Cardiac muscle cell (in vitro differentiated cells and primary cell): ENCODE data around the gene ADAT3. TPM values are rescaled to one million over a fixed set of nuclear protein-coding genes. Genes with fewer than 3 reads are reported as not detected.

ENCODE experiments used
- DNase-seq, 2 donors: peaks; one replicate each; pipeline versions ENCODE4 v3.0.0 to v3.0.0-alpha.2; 2010 to 2017; ENCODE audit warnings: low read depth in 1 of 2, low spot score in 1 of 2
- H3K27ac ChIP-seq: fragments of 200-600 bp; sonication (generic); 2 replicates; pipeline ENCODE4 v1.5.1; 2016
- H3K27me3 ChIP-seq: fragments of 200-600 bp; sonication (generic); 2 replicates; pipeline ENCODE4 v1.6.0; 2016; ENCODE audit warnings: control low read depth
- H3K36me3 ChIP-seq: fragments of 200-600 bp; sonication (generic); 2 replicates; pipeline ENCODE4 v1.5.1; 2016; ENCODE audit warnings: control low read depth
- H3K4me1 ChIP-seq: fragments of 200-600 bp; sonication (generic); 2 replicates; pipeline ENCODE4 v1.8.1; 2017; ENCODE audit warnings: low read depth, mild to moderate bottlenecking, mixed run types
- H3K4me3 ChIP-seq: fragments of 200-600 bp; sonication (generic); 2 replicates; pipeline ENCODE4 v1.5.1; 2016; ENCODE audit warnings: mild to moderate bottlenecking
- H3K9me3 ChIP-seq: fragments of 200-600 bp; sonication (generic); 2 replicates; pipeline ENCODE4 v1.5.1; 2017; ENCODE audit warnings: low read depth, mild to moderate bottlenecking, control low read depth
- polyA plus RNA-seq: library from polyadenylated mRNA; unstranded; fragments of >200 nt; fragmentation: Nextera tagmentation; extraction: Ambion mirVana; gene quantifications from 2 replicates; pipeline ENCODE4 v1.2.1, GENCODE V29; 2016
- total RNA-seq: library from RNA; depleted of rRNA; stranded (reverse); fragments of >200 nt; gene quantifications from 2 replicates; pipeline ENCODE4 v1.2.3, GENCODE V29; 2016
- TF ChIP-seq, protein P1 (sequence below): IDR thresholded peaks from 2 replicates; pipeline ENCODE4 v1.5.1; 2012; ENCODE audit warnings: low read depth, mild to moderate bottlenecking, low read length

Gene ADAT3
- total and polyA plus RNA-seq, 2 experiments from 2014 or later = 11.2 to 14.3 TPM

DNA sequence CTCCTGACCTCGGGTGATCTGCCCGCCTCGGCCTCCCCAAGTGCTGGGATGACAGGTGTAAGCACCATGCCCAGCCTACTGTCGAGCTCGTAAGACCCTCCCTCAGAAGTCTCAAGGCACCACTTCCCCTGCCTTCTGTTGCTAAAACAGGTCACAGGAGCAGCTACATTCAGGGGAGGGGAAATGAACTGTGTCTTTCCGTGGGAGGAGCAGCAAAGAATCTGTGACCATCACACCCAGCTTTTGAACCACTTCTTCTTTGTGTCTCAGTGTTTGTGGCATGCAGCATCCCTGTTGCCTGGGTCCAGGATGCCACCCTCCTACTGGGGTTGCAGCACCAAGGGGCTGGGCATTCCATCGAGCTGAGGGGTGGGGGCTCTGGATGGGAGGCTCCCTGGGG lies 28.0 kb downstream of the ADAT3 start:
- TF ChIP-seq, protein P1, sequence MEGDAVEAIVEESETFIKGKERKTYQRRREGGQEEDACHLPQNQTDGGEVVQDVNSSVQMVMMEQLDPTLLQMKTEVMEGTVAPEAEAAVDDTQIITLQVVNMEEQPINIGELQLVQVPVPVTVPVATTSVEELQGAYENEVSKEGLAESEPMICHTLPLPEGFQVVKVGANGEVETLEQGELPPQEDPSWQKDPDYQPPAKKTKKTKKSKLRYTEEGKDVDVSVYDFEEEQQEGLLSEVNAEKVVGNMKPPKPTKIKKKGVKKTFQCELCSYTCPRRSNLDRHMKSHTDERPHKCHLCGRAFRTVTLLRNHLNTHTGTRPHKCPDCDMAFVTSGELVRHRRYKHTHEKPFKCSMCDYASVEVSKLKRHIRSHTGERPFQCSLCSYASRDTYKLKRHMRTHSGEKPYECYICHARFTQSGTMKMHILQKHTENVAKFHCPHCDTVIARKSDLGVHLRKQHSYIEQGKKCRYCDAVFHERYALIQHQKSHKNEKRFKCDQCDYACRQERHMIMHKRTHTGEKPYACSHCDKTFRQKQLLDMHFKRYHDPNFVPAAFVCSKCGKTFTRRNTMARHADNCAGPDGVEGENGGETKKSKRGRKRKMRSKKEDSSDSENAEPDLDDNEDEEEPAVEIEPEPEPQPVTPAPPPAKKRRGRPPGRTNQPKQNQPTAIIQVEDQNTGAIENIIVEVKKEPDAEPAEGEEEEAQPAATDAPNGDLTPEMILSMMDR = no peak
- H3K36me3 ChIP-seq = no peaks in the 10 kb centered on the region
- no peak overlapping the region for H3K27ac ChIP-seq
- H3K4me1 ChIP-seq = peaks cover 3% of the 10 kb centered on the region
- H3K4me3 ChIP-seq = no peak overlapping the region
- DNase-seq = no peak
- no peaks in the 10 kb centered on the region for H3K9me3 ChIP-seq
- no peaks in the 10 kb centered on the region for H3K27me3 ChIP-seq

DNA sequence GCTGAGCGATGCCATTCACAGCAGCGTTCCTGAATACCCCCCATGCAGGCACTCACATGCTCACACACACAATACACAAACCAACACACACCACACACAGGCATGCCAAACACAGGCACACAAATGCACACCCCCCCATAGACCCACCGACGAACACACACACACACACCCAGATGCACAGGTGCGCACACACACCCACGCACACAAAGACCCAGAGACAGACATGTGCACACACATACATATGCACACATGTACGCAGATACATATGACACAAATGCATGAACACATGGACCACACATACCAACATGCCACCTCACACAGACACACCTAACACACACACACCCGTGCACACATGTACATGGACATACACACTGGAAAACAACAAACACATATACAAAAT lies 28.7 kb downstream of the ADAT3 start:
- Histone ChIP-seq H3K9me3 (no peaks in the 10 kb centered on the region), H3K36me3 (no peaks in the 10 kb centered on the region), H3K27ac (no peak overlapping the region), H3K4me3 (no peak overlapping the region), H3K4me1 (peaks cover 3% of the 10 kb centered on the region), H3K27me3 (no peaks in the 10 kb centered on the region)
- DNase-seq = no peak
- TF ChIP-seq, protein P1 = no peak

DNA sequence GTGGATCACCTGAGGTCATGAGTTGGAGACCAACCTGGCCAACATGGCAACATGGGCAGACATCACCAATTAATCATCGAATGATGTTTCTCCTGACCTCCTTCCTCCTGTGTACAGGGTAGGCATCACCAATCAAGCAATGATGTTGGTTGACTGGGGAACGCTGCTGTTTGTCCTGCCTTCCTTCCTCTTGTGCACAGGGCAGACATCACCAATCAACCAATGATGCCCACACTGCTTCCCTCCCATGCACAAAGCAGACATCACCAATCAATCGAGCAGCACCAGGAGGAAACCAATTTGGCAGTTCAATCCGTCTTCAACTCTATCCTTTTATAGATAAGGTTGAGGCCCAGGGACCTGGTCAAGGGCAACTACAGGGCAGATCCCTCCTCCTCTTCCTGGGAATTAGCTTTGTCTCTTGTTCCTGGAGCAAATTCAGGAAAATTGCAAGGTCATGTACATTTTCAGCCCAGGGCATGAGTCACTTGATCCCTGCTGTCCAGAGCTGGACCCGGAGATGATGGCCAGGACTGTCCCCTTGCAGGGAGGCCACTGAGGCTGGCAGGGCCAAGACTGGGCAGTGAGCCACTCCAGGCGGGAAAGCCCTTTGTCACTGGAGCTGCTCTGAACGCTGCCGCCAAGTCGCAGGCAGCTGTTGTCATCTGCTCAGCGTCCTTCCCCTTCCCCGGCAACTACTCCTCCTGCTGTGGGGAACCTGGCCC lies 30.4 kb downstream of the ADAT3 start:
- H3K9me3 ChIP-seq = no peaks in the 10 kb centered on the region
- peak in 1 of 2 donors; percentile 61 for DNase-seq
- no peaks in the 10 kb centered on the region for H3K36me3 ChIP-seq
- H3K4me3 ChIP-seq = no peak overlapping the region
- no peak overlapping the region for H3K27ac ChIP-seq
- H3K27me3 ChIP-seq = no peaks in the 10 kb centered on the region
- peaks cover 5% of the 10 kb centered on the region for H3K4me1 ChIP-seq
- TF ChIP-seq, protein P1 = no peak

DNA sequence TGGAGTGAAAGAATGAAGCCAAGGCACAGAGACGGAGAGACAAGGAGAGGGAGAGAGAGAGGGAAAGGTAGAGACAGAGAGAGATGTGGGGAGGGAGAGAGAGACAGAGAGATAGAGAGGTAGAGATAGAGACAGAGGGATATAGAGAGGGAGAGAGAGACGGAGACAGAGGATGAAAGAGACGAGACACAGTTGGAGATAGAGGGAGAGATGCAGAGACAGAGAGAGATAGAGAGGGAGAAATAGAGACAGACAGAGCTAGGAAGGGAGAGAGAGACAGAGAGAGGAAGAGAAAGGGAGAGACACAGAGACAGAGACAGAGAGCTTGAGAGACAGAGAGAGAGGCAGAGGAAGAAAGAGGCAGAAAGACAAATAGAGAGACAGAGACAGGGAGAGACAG lies 31.2 kb downstream of the ADAT3 start:
- Histone ChIP-seq H3K36me3 (no peaks in the 10 kb centered on the region), H3K4me1 (peaks cover 5% of the 10 kb centered on the region), H3K9me3 (no peaks in the 10 kb centered on the region), H3K27me3 (no peaks in the 10 kb centered on the region), H3K27ac (no peak overlapping the region), H3K4me3 (no peak overlapping the region)
- no peak for DNase-seq
- TF ChIP-seq, protein P1 = no peak

DNA sequence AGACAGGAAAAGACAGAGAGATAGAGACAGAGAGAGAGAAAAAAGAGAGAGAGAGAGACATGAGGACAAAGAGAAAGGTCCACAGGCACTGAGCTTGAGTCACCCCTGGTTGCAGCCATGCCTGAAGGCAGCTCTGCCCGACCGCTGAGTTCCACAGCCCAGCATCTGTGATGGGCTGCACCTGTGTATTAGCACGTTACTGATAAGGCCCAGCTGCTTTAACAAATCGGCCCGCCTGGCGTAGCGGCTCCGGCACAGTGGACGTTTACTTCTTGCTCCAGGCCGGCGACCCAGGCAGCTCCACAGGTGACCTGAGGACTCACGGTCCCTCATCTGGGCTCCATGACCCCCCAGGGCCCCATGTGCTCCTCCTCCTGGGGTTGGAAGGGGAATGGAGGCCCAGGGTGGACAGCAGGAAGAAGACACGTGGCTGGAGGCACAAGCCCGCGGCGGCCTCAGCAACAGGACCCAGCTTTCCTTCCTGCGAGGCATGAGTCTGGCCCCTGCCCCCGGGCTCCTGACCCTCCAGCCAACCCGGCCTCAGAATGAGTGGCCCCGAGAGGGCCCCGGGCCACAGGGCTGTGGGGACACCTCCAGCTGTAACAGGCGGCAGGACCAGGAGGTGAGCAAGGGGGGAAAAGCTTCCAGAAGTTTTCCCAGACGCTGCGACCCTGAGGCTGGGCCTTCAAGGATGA lies 31.9 kb downstream of the ADAT3 start:
- TF ChIP-seq, protein P1 = no peak
- Histone ChIP-seq H3K27me3 (no peaks in the 10 kb centered on the region), H3K4me1 (peaks cover 5% of the 10 kb centered on the region), H3K36me3 (no peaks in the 10 kb centered on the region), H3K4me3 (no peak overlapping the region), H3K27ac (no peak overlapping the region), H3K9me3 (no peaks in the 10 kb centered on the region)
- DNase-seq = no peak
